H1 (cell line): ENCODE measurements around the gene ADK. TPM values are rescaled to one million over a fixed set of nuclear protein-coding genes. Genes with fewer than 3 reads are reported as not detected.

Experiments
- CTCF ChIA-PET: fragments of 300-600 bp; sonication (Branson Sonifier 250); formaldehyde crosslinking; loops from one replicate; lab custom pipeline; 2021; ENCODE audit not compliant: partially characterized antibody; lab: Charles Lee
- POLR2A ChIA-PET: fragments of 300-600 bp; sonication (Branson Sonifier 250); formaldehyde crosslinking; loops from one replicate; lab custom pipeline; 2021; ENCODE audit warnings: inconsistent platforms; ENCODE audit not compliant: partially characterized antibody; lab: Charles Lee
- DNase-seq, 2 experiments: peaks; one replicate each; pipeline versions ENCODE4 v3.0.0 to v3.0.0-alpha.2; 2010 to 2022; ENCODE audit warnings: low spot score in 2 of 2, low read depth in 1 of 2, mixed read lengths in 1 of 2
- FAIRE-seq: peaks from 2 replicates; lab custom pipeline; 2011; peaks lifted over from hg19 to GRCh38; lab: Jason Lieb, UNC
- H2AFZ ChIP-seq: 2 replicates; pipeline ENCODE4 v1.8.1; 2012; ENCODE audit warnings: low read length, inconsistent platforms
- H2AK5ac ChIP-seq: 2 replicates; pipeline ENCODE4 v1.6.1; 2013; ENCODE audit warnings: low read depth, low read length
- H2BK120ac ChIP-seq: replicated peaks from 2 replicates; pipeline ENCODE3; 2013; ENCODE audit warnings: low read depth, low read length, inconsistent platforms
- H2BK12ac ChIP-seq: 2 replicates; pipeline ENCODE4 v1.6.1; 2013; ENCODE audit warnings: low read depth, low read length
- H2BK15ac ChIP-seq: 2 replicates; pipeline ENCODE4 v1.6.1; 2013; ENCODE audit warnings: low read length
- H2BK20ac ChIP-seq: 2 replicates; pipeline ENCODE4 v1.6.1; 2013; ENCODE audit warnings: low read length
- H2BK5ac ChIP-seq: 2 replicates; pipeline ENCODE4 v1.6.1; 2013; ENCODE audit warnings: low read depth, low read length
- H3K14ac ChIP-seq: 2 replicates; pipeline ENCODE4 v1.6.1; 2013; ENCODE audit warnings: inconsistent platforms; ENCODE audit not compliant: insufficient read length
- H3K18ac ChIP-seq: 2 replicates; pipeline ENCODE4 v1.6.1; 2013; ENCODE audit warnings: low read length; ENCODE audit errors: extremely low read depth
- H3K23ac ChIP-seq: 2 replicates; pipeline ENCODE4 v1.6.1; 2013; ENCODE audit warnings: inconsistent platforms; ENCODE audit not compliant: insufficient read length
- H3K23me2 ChIP-seq: 2 replicates; pipeline ENCODE4 v1.6.1; 2013; ENCODE audit warnings: low read depth, low read length
- H3K27ac ChIP-seq: 2 replicates; pipeline ENCODE4 v1.6.1; 2011; ENCODE audit warnings: low read depth, low read length, inconsistent platforms
- H3K27me3 ChIP-seq, 4 experiments: replicated peaks in 1 of 4; 1 replicate in 1 of 4; 2 replicates in 3 of 4; pipeline versions ENCODE4 v1.6.1 to v1.8.1; 2011 to 2013; ENCODE audit warnings: low read length in 3 of 4, mild to moderate bottlenecking in 3 of 4, inconsistent platforms in 2 of 4, mixed read lengths in 2 of 4, moderate library complexity in 1 of 4; ENCODE audit not compliant: control insufficient read depth in 3 of 4, insufficient read depth in 3 of 4; ENCODE audit errors: extremely low read depth in 1 of 4
- H3K36me3 ChIP-seq, 4 experiments: 2 replicates each; pipeline versions ENCODE4 v1.6.1 to v1.8.1; 2011 to 2013; ENCODE audit warnings: mild to moderate bottlenecking in 4 of 4, low read length in 3 of 4, moderate library complexity in 2 of 4, control low read depth in 1 of 4, inconsistent platforms in 1 of 4; ENCODE audit not compliant: insufficient read depth in 4 of 4, control insufficient read depth in 2 of 4
- H3K4ac ChIP-seq: replicated peaks from 2 replicates; pipeline ENCODE3; 2013; ENCODE audit warnings: low read length, low read depth, mixed read lengths, inconsistent platforms; ENCODE audit not compliant: insufficient read length
- H3K4me1 ChIP-seq, 4 experiments: replicated peaks in 1 of 4; 1 replicate in 1 of 4; 2 replicates in 3 of 4; pipeline versions ENCODE4 v1.6.1 to v1.8.1; 2011 to 2013; ENCODE audit warnings: low read length in 3 of 4, inconsistent platforms in 2 of 4, mixed read lengths in 1 of 4; ENCODE audit not compliant: insufficient read depth in 4 of 4, control insufficient read depth in 3 of 4
- H3K4me2 ChIP-seq, 2 experiments: 2 replicates each; pipeline versions ENCODE4 v1.6.1 to v1.8.1; 2011 to 2013; ENCODE audit warnings: low read depth in 2 of 2, low read length in 2 of 2, control low read depth in 1 of 2, inconsistent platforms in 1 of 2, mild to moderate bottlenecking in 1 of 2; ENCODE audit not compliant: insufficient read depth in 1 of 2
- H3K4me3 ChIP-seq, 4 experiments: fragments of 200-600, 300-600 bp in 1 of 4; sonication (generic), shearing (Covaris generic), sonication (Bioruptor Twin) in 1 of 4; 2 replicates each; pipeline versions ENCODE4 v1.5.1 to v1.8.1; 2011 to 2016; ENCODE audit warnings: low read length in 4 of 4, low read depth in 3 of 4, control low read depth in 2 of 4, inconsistent platforms in 2 of 4, mild to moderate bottlenecking in 2 of 4, mixed read lengths in 1 of 4, moderate library complexity in 1 of 4; ENCODE audit not compliant: insufficient read depth in 2 of 4; ENCODE audit errors: extremely low read depth in 1 of 4
- H3K56ac ChIP-seq: replicated peaks from 2 replicates; pipeline ENCODE3; 2013; ENCODE audit warnings: low read depth, mild to moderate bottlenecking, mixed read lengths, low read length, inconsistent platforms; ENCODE audit not compliant: insufficient read length
- H3K79me1 ChIP-seq: 2 replicates; pipeline ENCODE4 v1.6.1; 2013; ENCODE audit warnings: low read depth, low read length, control low read depth
- H3K79me2 ChIP-seq, 2 experiments: 2 replicates each; pipeline versions ENCODE4 v1.6.1 to v1.8.1; 2012 to 2013; ENCODE audit warnings: low read length in 2 of 2, mild to moderate bottlenecking in 2 of 2, inconsistent platforms in 1 of 2; ENCODE audit not compliant: insufficient read depth in 2 of 2, control insufficient read depth in 1 of 2
- H3K9ac ChIP-seq, 4 experiments: replicated peaks in 1 of 4; 1 replicate in 1 of 4; 2 replicates in 3 of 4; pipeline versions ENCODE4 v1.6.1 to v1.8.1; 2011 to 2013; ENCODE audit warnings: low read depth in 3 of 4, low read length in 3 of 4, control low read depth in 2 of 4, mild to moderate bottlenecking in 2 of 4, moderate library complexity in 2 of 4, inconsistent platforms in 1 of 4; ENCODE audit errors: extremely low read depth in 1 of 4
- H3K9me3 ChIP-seq, 2 experiments: 2 replicates each; pipeline versions ENCODE4 v1.6.1 to v1.8.1; 2012 to 2013; ENCODE audit warnings: mild to moderate bottlenecking in 2 of 2, moderate library complexity in 2 of 2, control low read depth in 1 of 2, inconsistent platforms in 1 of 2, low read depth in 1 of 2, low read length in 1 of 2, mixed read lengths in 1 of 2; ENCODE audit not compliant: insufficient read depth in 2 of 2
- H4K20me1 ChIP-seq, 2 experiments: replicated peaks in 1 of 2; 2 replicates each; pipeline versions ENCODE3 to v1.8.1; 2011 to 2013; ENCODE audit warnings: inconsistent platforms in 2 of 2, low read length in 2 of 2, mild to moderate bottlenecking in 1 of 2; ENCODE audit not compliant: insufficient read depth in 2 of 2, control insufficient read depth in 1 of 2
- H4K5ac ChIP-seq: 2 replicates; pipeline ENCODE4 v1.6.1; 2013; ENCODE audit warnings: low read length, low read depth, mixed read lengths, inconsistent platforms; ENCODE audit not compliant: insufficient read length
- H4K8ac ChIP-seq: 2 replicates; pipeline ENCODE4 v1.8.0; 2013; ENCODE audit warnings: mild to moderate bottlenecking, moderate library complexity, low read length, inconsistent platforms; ENCODE audit not compliant: insufficient read depth; ENCODE audit errors: extremely low read depth
- H4K91ac ChIP-seq: replicated peaks from 2 replicates; pipeline ENCODE3; 2013; ENCODE audit warnings: low read length, mixed read lengths, inconsistent platforms; ENCODE audit not compliant: insufficient read length
- CBX8 ChIP-seq: fragments of 300-800, 300-1000 bp; sonication (generic); IDR thresholded peaks from 2 replicates; pipeline ENCODE4 v1.7.1; 2016; ENCODE audit warnings: low read depth, low read length, borderline replicate concordance
- CHD1 ChIP-seq: IDR thresholded peaks from 2 replicates; pipeline ENCODE4 v1.6.1; 2012; ENCODE audit warnings: low read depth, low read length, improper control_type of control experiment
- EP300 ChIP-seq, 2 experiments: IDR thresholded peaks; 1 replicate in 1 of 2; 2 replicates in 1 of 2; pipeline ENCODE4 v1.6.1; 2011 to 2012; ENCODE audit warnings: low read depth in 2 of 2, low read length in 2 of 2, mild to moderate bottlenecking in 2 of 2, borderline replicate concordance in 1 of 2, inconsistent platforms in 1 of 2, moderate library complexity in 1 of 2
- HDAC6 ChIP-seq: IDR thresholded peaks from one replicate; pipeline ENCODE4 v1.7.1; 2012; ENCODE audit warnings: low read depth, mild to moderate bottlenecking, inconsistent platforms, low read length, moderate library complexity
- PHF8 ChIP-seq: fragments of 200-600 bp; sonication (generic); conservative IDR thresholded peaks from 2 replicates; pipeline ENCODE4 v1.7.1; 2012; ENCODE audit warnings: low read depth, mild to moderate bottlenecking, inconsistent platforms, low read length, moderate library complexity
- RAD21 ChIP-seq, 2 experiments: IDR thresholded peaks in 1 of 2; conservative IDR thresholded peaks in 1 of 2; 2 replicates each; pipeline ENCODE4 v1.6.1; 2011; ENCODE audit warnings: low read depth in 2 of 2, low read length in 2 of 2, improper control_type of control experiment in 1 of 2, inconsistent platforms in 1 of 2, mild to moderate bottlenecking in 1 of 2, moderate library complexity in 1 of 2
- SRF ChIP-seq: IDR thresholded peaks from 2 replicates; pipeline ENCODE4 v1.6.1; 2011; ENCODE audit warnings: mild to moderate bottlenecking, low read depth, low read length, moderate library complexity
- TAF7 ChIP-seq: optimal IDR thresholded peaks from 2 replicates; pipeline ENCODE3; 2011; ENCODE audit warnings: low read depth, mild to moderate bottlenecking, inconsistent platforms, low read length, moderate library complexity, borderline replicate concordance
- TEAD4 ChIP-seq: IDR thresholded peaks from 2 replicates; pipeline ENCODE4 v1.6.1; 2012; ENCODE audit warnings: low read depth, low read length, inconsistent platforms, mixed read lengths
- WGBS, 2 experiments: shearing (Covaris generic) in 1 of 2; methylation state at CpG; one replicate each; pipeline versions ENCODE4 v1.1.6 to v1.1.7; 2013 to 2015; ENCODE audit warnings: low lambda C conversion rate in 2 of 2, mixed read lengths in 2 of 2, inconsistent platforms in 1 of 2, low coverage in 1 of 2, missing lambda C conversion rate in 1 of 2; ENCODE audit not compliant: insufficient replicate concordance in 2 of 2, insufficient coverage in 1 of 2, insufficient read length in 1 of 2; ENCODE audit errors: extremely low coverage in 1 of 2, missing lambda C conversion rate in 1 of 2; 5-methylcytosine and 5-hydroxymethylcytosine counted together
- polyA plus RNA-seq, 7 experiments: library from polyadenylated mRNA; depleted of rRNA in 3 of 7; stranded (reverse) in 5 of 7; unstranded in 2 of 7; fragments of >200 nt in 5 of 7; fragments of 200-250 nt in 2 of 7; gene quantifications; 1 replicate in 5 of 7; 2 replicates in 1 of 7; 4 replicates in 1 of 7; pipeline versions ENCODE4 v1.2.1 to v1.2.3, GENCODE V29; 2011 to 2013; ENCODE audit warnings: missing spikeins in 2 of 7, mixed read lengths in 2 of 7
- total RNA-seq: library from RNA; stranded (reverse); fragmentation: NEBNext Ultra II Directional; extraction: Animal tissue kit (Norgen Biotek cat#: 25700); gene quantifications from 2 replicates; pipeline ENCODE4 v1.2.1, GENCODE V29; 2021

ADK gene
- total and polyA plus RNA-seq, 2 of the 8 experiments (the other 6 are each of a cell fraction or from before 2014, with no cell fraction given), result 12.3 to 42.4 TPM

DNA sequence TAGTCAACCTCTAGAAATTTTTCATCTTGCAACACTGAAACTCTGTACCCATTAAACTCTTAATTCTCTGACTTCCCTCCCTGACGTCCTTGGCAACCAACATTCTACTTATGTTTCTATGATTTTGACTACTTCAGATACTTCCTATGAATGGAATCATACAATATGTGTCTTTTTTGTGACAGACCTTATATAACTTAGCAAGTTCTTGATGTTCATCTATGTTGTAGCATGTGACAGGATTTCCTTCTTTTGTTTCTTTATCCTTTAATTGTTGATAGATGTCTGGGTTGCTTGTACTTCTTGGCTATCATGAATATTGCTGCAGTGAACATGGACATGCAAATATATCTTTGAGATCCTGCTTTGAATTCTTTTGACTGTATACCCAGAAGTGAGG lies 240.8 kb downstream of the ADK start:
- H2BK15ac ChIP-seq, result no peak overlapping the region
- no peak overlapping the region for H2BK120ac ChIP-seq
- H4K8ac ChIP-seq, result no peak overlapping the region
- no peak overlapping the region for H4K5ac ChIP-seq
- H3K4ac ChIP-seq, result no peak overlapping the region
- H3K27me3 ChIP-seq, result no peaks in the 10 kb centered on the region
- H3K23ac ChIP-seq, result no peak overlapping the region
- no peak overlapping the region for H3K14ac ChIP-seq
- no peak overlapping the region for H2BK12ac ChIP-seq
- no peak overlapping the region for H2BK20ac ChIP-seq
- H3K18ac ChIP-seq, result no peak overlapping the region
- H3K9me3 ChIP-seq, result no peaks in the 10 kb centered on the region
- no peaks in the 10 kb centered on the region for H3K79me2 ChIP-seq
- no peak for TF ChIP-seq CHD1
- no peak for TF ChIP-seq CBX8
- no peak for TF ChIP-seq TEAD4
- TF ChIP-seq HDAC6, result no peak
- TF ChIP-seq TAF7, result no peak
- TF ChIP-seq RAD21 (IDR thresholded peaks at IDR 0.05 in 1 of 2, conservative IDR thresholded peaks at IDR 0.05 in 1 of 2; ENCODE audit: low read depth in 2 of 2, low read length in 2 of 2), result no peak
- no peak for TF ChIP-seq PHF8
- no peak for TF ChIP-seq SRF
- TF ChIP-seq EP300 (IDR thresholded peaks at IDR 0.05; ENCODE audit: borderline replicate concordance in 1 of 2, low read depth in 2 of 2, low read length in 2 of 2), result no peak
- FAIRE-seq (no peak), DNase-seq (no peak)
- H4K91ac ChIP-seq, result no peak overlapping the region
- H3K79me1 ChIP-seq, result no peaks in the 10 kb centered on the region
- H3K36me3 ChIP-seq, result no peaks in the 10 kb centered on the region; a peak in 2 of 8 replicates
- no peak overlapping the region for H3K9ac ChIP-seq
- H3K23me2 ChIP-seq, result no peaks in the 10 kb centered on the region
- ChIA-PET CTCF (no interaction called here), POLR2A (no interaction called here)
- WGBS, 2 experiments, result 82% methylated on average over 1 of the region's 1 CpG; no CpG with 5 or more reads in 1 of the 2 experiments
- no peaks in the 10 kb centered on the region for H4K20me1 ChIP-seq
- no peak overlapping the region for H3K4me2 ChIP-seq
- H3K56ac ChIP-seq, result no peak overlapping the region
- H3K4me1 ChIP-seq, result no peaks in the 10 kb centered on the region
- H3K27ac ChIP-seq, result no peak overlapping the region
- H2BK5ac ChIP-seq, result no peak overlapping the region
- H2AFZ ChIP-seq, result no peak overlapping the region
- no peak overlapping the region for H2AK5ac ChIP-seq
- H3K4me3 ChIP-seq, result no peak overlapping the region
